GM13976 (cell line): ENCODE data around the gene CEBPA.

Experiments used
- DNase-seq: peaks from one replicate; pipeline ENCODE4 v3.0.0; 2012; ENCODE audit warnings: low spot score
- in situ Hi-C: fragments of 300-500 bp; cut with MboI; formaldehyde crosslinking; loops from one replicate; pipeline ENCODE4 v1.12.0; 2022; ENCODE audit warnings: low sequenced_read_pairs, mixed read lengths, inconsistent platforms; ENCODE audit not compliant: unreplicated experiment
- TF ChIP-seq, protein P1 (sequence below): IDR thresholded peaks from 2 replicates; pipeline ENCODE4 v1.5.1; 2012; ENCODE audit warnings: borderline replicate concordance, mild to moderate bottlenecking; ENCODE audit not compliant: insufficient read depth; ENCODE audit errors: extremely low read depth, missing control alignments, control extremely low read depth

CEBPA gene

DNA sequence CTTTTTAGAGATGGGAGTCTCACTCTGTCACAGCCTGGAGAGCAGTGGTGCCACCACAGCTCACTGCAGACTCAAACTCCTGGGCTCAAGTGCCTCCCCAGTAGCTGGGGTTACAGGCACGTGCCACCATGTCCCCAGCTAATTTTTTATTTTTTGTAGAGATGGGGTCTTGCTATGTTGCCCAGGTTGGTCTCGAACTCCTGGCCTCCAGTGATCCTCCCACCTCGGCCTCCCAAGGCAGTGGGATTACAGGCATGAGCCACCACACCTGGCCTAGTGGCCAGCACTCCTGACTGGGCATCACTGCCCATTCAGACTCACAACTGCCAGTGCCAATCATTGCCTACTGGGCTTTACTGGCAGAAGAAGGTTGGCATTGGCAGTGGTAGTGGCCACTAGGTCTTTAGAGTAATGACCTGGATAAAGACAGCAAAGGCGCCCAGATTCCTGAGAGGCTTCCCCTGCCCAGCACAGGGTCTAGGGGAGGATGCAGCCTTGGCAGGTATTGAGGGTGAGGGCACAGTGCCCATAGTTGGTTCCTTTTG lies 49.8 kb downstream of the CEBPA start:
- in situ Hi-C loops = no loop called here
- no peak for DNase-seq
- TF ChIP-seq, protein P1, sequence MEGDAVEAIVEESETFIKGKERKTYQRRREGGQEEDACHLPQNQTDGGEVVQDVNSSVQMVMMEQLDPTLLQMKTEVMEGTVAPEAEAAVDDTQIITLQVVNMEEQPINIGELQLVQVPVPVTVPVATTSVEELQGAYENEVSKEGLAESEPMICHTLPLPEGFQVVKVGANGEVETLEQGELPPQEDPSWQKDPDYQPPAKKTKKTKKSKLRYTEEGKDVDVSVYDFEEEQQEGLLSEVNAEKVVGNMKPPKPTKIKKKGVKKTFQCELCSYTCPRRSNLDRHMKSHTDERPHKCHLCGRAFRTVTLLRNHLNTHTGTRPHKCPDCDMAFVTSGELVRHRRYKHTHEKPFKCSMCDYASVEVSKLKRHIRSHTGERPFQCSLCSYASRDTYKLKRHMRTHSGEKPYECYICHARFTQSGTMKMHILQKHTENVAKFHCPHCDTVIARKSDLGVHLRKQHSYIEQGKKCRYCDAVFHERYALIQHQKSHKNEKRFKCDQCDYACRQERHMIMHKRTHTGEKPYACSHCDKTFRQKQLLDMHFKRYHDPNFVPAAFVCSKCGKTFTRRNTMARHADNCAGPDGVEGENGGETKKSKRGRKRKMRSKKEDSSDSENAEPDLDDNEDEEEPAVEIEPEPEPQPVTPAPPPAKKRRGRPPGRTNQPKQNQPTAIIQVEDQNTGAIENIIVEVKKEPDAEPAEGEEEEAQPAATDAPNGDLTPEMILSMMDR = no peak

DNA sequence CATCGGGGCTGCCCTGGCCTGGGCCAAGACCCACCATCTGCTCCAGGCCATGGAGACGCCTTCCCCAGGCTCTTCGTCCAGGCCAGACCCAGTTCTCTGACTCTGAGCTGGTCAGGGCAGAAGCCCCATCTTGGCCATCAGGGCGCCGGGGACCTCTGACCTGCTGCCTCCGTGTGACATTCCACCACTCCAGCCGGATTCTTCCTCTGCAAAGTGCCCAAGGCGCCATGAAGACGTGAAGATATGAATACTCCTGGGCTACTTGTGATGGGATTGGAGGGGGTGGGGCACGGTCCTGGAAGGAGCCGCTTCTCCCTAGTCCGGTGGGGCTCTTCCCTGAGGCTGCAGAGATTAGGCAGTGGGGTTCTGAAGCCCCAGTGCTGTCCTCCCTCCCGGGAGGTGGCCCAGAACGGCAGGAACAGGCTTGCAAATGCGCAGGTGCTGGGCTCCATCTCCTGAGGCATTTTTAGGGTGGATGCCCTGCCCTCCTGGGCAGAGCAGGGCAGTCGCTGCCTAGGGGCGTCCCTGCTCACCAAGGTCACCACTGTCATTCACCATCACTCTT lies 50.7 kb downstream of the CEBPA start:
- TF ChIP-seq, protein P1 = no peak
- in situ Hi-C loops = no loop called here
- DNase-seq = no peak

DNA sequence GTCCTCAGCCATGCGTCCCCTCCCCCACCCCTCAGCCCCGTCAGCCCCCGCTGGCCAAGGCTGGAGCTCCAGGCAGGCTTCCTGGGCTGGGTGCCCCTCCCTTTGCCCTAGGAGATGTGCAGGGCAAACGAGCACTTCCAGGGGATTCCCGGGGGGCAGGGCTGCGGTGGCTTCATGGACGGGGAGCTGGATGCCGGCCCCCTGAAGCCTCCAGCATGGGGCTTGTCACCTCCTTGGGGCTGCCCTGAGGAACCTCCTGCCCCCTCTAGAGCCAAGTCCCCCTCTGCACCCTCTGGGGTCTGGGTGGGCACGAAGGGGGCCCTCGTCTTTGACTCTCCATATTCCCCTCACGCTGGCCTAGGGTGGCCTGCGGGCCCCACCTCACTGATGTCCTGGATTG lies 51.3 kb downstream of the CEBPA start:
- in situ Hi-C loops = no loop called here
- no peak for DNase-seq
- TF ChIP-seq, protein P1 = no peak

DNA sequence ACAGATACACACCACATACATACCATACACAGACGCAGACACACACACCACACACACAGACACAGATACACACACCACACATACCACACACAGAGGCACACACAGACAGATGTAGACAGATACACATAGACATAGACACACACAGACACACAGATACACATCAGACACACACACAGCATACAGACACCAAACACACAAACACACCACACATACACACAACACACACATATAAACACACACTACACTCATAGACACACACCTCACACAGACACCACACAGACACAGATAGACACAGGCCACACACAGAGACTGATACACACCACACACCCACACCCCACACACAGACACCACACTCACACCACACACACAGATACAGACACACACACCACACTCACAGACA lies 51.8 kb downstream of the CEBPA start:
- in situ Hi-C loops = no loop called here
- DNase-seq = no peak
- TF ChIP-seq, protein P1 = no peak
